H1 (cell line): ENCODE results near the gene ADAM12.

Experiments
- EZH2 ChIP-seq: fragments of 200-600 bp; sonication (generic); IDR thresholded peaks from 2 replicates; pipeline ENCODE4 v1.7.1; 2012; ENCODE audit warnings: low read depth, mild to moderate bottlenecking, moderate library complexity, low read length, inconsistent platforms; ENCODE audit not compliant: severe bottlenecking
- JUND ChIP-seq: IDR thresholded peaks from 2 replicates; pipeline ENCODE4 v1.6.1; 2011; ENCODE audit warnings: mild to moderate bottlenecking, improper control_type of control experiment, low read length
- POLR2A ChIP-seq, 2 experiments: IDR thresholded peaks; 1 replicate in 1 of 2; 2 replicates in 1 of 2; pipeline ENCODE4 v1.6.1; 2011; ENCODE audit warnings: low read depth in 2 of 2, low read length in 2 of 2, mild to moderate bottlenecking in 2 of 2; ENCODE audit errors: control extremely low read depth in 1 of 2
- POLR2AphosphoS5 ChIP-seq: IDR thresholded peaks from 2 replicates; pipeline ENCODE4 v1.6.1; 2011; ENCODE audit warnings: low read depth, low read length
- POU5F1 ChIP-seq: IDR thresholded peaks from 2 replicates; pipeline ENCODE4 v1.6.1; 2011; ENCODE audit warnings: low read depth, mild to moderate bottlenecking, low read length, moderate library complexity
- RAD21 ChIP-seq, 2 experiments: IDR thresholded peaks in 1 of 2; conservative IDR thresholded peaks in 1 of 2; 2 replicates each; pipeline ENCODE4 v1.6.1; 2011; ENCODE audit warnings: low read depth in 2 of 2, low read length in 2 of 2, improper control_type of control experiment in 1 of 2, inconsistent platforms in 1 of 2, mild to moderate bottlenecking in 1 of 2, moderate library complexity in 1 of 2
- RFX5 ChIP-seq: IDR thresholded peaks from 2 replicates; pipeline ENCODE4 v1.6.1; 2011; ENCODE audit warnings: low read depth, low read length, improper control_type of control experiment, borderline replicate concordance
- SIN3A ChIP-seq, 2 experiments: IDR thresholded peaks in 1 of 2; conservative IDR thresholded peaks in 1 of 2; 2 replicates each; pipeline ENCODE4 v1.6.1; 2011 to 2012; ENCODE audit warnings: low read length in 2 of 2, improper control_type of control experiment in 1 of 2, low read depth in 1 of 2, mild to moderate bottlenecking in 1 of 2
- SP1 ChIP-seq: IDR thresholded peaks from 2 replicates; pipeline ENCODE4 v1.6.1; 2011; ENCODE audit warnings: low read depth, low read length
- YY1 ChIP-seq: IDR thresholded peaks from 2 replicates; pipeline ENCODE4 v1.6.1; 2011; ENCODE audit warnings: low read depth, mild to moderate bottlenecking, low read length
- ZNF274 ChIP-seq: IDR thresholded peaks from 2 replicates; pipeline ENCODE4 v1.7.0; 2012; ENCODE audit warnings: low read length, borderline replicate concordance; ENCODE audit errors: extremely low read depth
- TF ChIP-seq, protein P1 (sequence below), 3 experiments: IDR thresholded peaks; 1 replicate in 2 of 3; 2 replicates in 1 of 3; pipeline versions ENCODE4 v1.5.1 to v1.6.1; 2011; ENCODE audit warnings: low read length in 3 of 3, mild to moderate bottlenecking in 3 of 3, inconsistent platforms in 2 of 3, low read depth in 1 of 3, moderate library complexity in 1 of 3; ENCODE audit not compliant: insufficient read depth in 1 of 3; ENCODE audit errors: control extremely low read depth in 1 of 3

DNA sequence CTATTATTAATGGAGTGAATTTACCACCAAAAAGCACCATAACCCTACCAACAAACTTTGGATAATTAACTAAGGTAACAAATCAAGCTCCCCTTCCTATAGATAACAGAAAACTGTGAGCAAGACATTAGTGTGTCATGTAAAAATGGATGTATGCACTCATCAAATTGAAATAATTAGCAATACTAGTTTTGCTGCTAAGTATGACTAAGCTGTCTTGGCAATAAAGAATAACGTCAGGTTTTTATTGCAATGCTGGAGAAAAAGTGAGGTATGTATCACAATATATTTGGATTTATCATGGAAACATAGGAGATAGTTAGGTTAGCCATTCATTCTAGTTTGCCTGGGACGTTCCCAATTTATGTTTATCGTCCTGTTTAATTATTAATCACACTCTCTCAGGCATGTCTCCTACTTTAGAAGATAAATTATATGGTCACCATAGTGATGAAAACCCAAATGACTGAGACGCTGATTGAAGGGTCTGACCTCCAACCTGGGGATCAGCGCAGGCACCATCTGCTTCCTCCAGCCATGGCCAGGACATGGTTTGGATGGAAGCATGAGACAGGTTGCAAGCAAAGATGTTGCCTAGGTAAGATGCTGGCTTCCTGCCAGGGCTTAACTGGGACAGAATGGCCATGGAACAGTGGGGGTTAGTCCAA lies 366.3 kb downstream of the ADAM12 start:
- no peak for TF ChIP-seq RAD21 (IDR thresholded peaks at IDR 0.05 in 1 of 2, conservative IDR thresholded peaks at IDR 0.05 in 1 of 2; ENCODE audit: low read depth in 2 of 2, low read length in 2 of 2)
- TF ChIP-seq POLR2A (IDR thresholded peaks at IDR 0.05; ENCODE audit: control extremely low read depth in 1 of 2, low read depth in 2 of 2, low read length in 2 of 2) = no peak
- no peak for TF ChIP-seq SP1
- no peak for TF ChIP-seq POLR2AphosphoS5
- no peak for TF ChIP-seq POU5F1
- TF ChIP-seq, protein P1, sequence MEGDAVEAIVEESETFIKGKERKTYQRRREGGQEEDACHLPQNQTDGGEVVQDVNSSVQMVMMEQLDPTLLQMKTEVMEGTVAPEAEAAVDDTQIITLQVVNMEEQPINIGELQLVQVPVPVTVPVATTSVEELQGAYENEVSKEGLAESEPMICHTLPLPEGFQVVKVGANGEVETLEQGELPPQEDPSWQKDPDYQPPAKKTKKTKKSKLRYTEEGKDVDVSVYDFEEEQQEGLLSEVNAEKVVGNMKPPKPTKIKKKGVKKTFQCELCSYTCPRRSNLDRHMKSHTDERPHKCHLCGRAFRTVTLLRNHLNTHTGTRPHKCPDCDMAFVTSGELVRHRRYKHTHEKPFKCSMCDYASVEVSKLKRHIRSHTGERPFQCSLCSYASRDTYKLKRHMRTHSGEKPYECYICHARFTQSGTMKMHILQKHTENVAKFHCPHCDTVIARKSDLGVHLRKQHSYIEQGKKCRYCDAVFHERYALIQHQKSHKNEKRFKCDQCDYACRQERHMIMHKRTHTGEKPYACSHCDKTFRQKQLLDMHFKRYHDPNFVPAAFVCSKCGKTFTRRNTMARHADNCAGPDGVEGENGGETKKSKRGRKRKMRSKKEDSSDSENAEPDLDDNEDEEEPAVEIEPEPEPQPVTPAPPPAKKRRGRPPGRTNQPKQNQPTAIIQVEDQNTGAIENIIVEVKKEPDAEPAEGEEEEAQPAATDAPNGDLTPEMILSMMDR (IDR thresholded peaks at IDR 0.05; ENCODE audit: control extremely low read depth in 1 of 3, insufficient read depth in 1 of 3, low read depth in 1 of 3, low read length in 3 of 3) = no peak
- no peak for TF ChIP-seq YY1
- no peak for TF ChIP-seq EZH2
- no peak for TF ChIP-seq ZNF274
- TF ChIP-seq JUND = no peak
- no peak for TF ChIP-seq RFX5
- no peak for TF ChIP-seq SIN3A (conservative IDR thresholded peaks at IDR 0.05 in 1 of 2, IDR thresholded peaks at IDR 0.05 in 1 of 2; ENCODE audit: low read depth in 1 of 2, low read length in 2 of 2)
